Endothelial cell (in vitro differentiated cells): ENCODE data around the gene WDR37. TPM values are rescaled to one million over a fixed set of nuclear protein-coding genes. Genes with fewer than 3 reads are reported as not detected.

Experiments
- DNase-seq: peaks from one replicate; pipeline ENCODE4 v3.0.0; 2021; ENCODE audit warnings: low spot score
- H3K27ac Mint-ChIP-seq: one replicate; pipeline ENCODE4 v1.8.0; 2021; ENCODE audit warnings: mixed read lengths, inconsistent platforms; ENCODE audit not compliant: unreplicated experiment
- H3K27me3 Mint-ChIP-seq: one replicate; pipeline ENCODE4 v1.8.0; 2021; ENCODE audit warnings: mild to moderate bottlenecking, moderate library complexity, mixed read lengths, inconsistent platforms; ENCODE audit not compliant: unreplicated experiment
- H3K36me3 Mint-ChIP-seq: one replicate; pipeline ENCODE4 v1.8.0; 2021; ENCODE audit warnings: mild to moderate bottlenecking, low read depth, mixed read lengths, inconsistent platforms; ENCODE audit not compliant: unreplicated experiment
- H3K4me1 Mint-ChIP-seq: one replicate; pipeline ENCODE4 v1.8.0; 2021; ENCODE audit warnings: mild to moderate bottlenecking, mixed read lengths, inconsistent platforms; ENCODE audit not compliant: unreplicated experiment
- H3K4me3 Mint-ChIP-seq: one replicate; pipeline ENCODE4 v1.8.0; 2021; ENCODE audit warnings: mild to moderate bottlenecking, mixed read lengths, inconsistent platforms; ENCODE audit not compliant: unreplicated experiment
- H3K9me3 Mint-ChIP-seq: one replicate; pipeline ENCODE4 v1.8.0; 2021; ENCODE audit warnings: mixed read lengths, inconsistent platforms; ENCODE audit not compliant: unreplicated experiment
- total RNA-seq: library from RNA; stranded (reverse); fragmentation: NEBNext Ultra II Directional; extraction: Animal tissue kit (Norgen Biotek cat#: 25700); gene quantifications from one replicate; pipeline ENCODE4 v1.2.1, GENCODE V29; 2021; ENCODE audit not compliant: unreplicated experiment
- TF ChIP-seq, protein P1 (sequence below): fragments of 200-600 bp; sonication (generic); IDR thresholded peaks from one replicate; pipeline ENCODE4 v1.5.0; 2021; ENCODE audit warnings: antibody characterized with exemption; ENCODE audit not compliant: unreplicated experiment

The WDR37 gene
- total RNA-seq, 1 donor from 2014 or later: 32.6 TPM

- peaks cover 4% of the 10 kb centered on the region for H3K27me3 Mint-ChIP-seq
- no peaks in the 10 kb centered on the region for H3K9me3 Mint-ChIP-seq
- H3K4me3 Mint-ChIP-seq: no peak overlapping the region
- no peak overlapping the region for H3K27ac Mint-ChIP-seq
- peaks cover 17% of the 10 kb centered on the region for H3K4me1 Mint-ChIP-seq
- TF ChIP-seq, protein P1, sequence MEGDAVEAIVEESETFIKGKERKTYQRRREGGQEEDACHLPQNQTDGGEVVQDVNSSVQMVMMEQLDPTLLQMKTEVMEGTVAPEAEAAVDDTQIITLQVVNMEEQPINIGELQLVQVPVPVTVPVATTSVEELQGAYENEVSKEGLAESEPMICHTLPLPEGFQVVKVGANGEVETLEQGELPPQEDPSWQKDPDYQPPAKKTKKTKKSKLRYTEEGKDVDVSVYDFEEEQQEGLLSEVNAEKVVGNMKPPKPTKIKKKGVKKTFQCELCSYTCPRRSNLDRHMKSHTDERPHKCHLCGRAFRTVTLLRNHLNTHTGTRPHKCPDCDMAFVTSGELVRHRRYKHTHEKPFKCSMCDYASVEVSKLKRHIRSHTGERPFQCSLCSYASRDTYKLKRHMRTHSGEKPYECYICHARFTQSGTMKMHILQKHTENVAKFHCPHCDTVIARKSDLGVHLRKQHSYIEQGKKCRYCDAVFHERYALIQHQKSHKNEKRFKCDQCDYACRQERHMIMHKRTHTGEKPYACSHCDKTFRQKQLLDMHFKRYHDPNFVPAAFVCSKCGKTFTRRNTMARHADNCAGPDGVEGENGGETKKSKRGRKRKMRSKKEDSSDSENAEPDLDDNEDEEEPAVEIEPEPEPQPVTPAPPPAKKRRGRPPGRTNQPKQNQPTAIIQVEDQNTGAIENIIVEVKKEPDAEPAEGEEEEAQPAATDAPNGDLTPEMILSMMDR: no peak
- H3K36me3 Mint-ChIP-seq: peaks cover 33% of the 10 kb centered on the region
- DNase-seq: no peak
Measured at GRCh38 chr10:1097436-1097835, 41.3 kb downstream of the WDR37 start.

DNA sequence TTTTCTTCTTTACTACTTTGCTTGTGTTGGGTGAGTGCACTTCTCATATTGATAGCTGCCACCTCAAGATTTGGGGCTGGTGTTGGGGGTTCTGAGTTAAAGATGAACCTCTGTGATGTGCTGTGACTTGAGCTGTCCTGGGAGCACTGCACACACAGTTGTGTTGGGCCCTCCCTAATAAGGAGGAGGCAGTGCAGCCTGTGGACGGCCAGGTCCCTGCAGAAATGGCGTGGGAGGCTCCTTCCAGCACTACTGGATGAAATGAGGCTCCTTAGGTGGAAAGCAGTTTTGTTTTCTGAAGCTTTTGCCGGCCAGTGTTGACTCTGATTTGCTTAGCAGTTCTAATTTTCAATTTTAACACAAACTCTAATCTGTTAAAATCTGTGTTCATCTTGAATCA lies 44.0 kb downstream of the WDR37 start:
- H3K9me3 Mint-ChIP-seq: no peaks in the 10 kb centered on the region
- H3K27ac Mint-ChIP-seq: no peak overlapping the region
- TF ChIP-seq, protein P1: no peak
- H3K36me3 Mint-ChIP-seq: peaks cover 44% of the 10 kb centered on the region
- DNase-seq: no peak
- no peak overlapping the region for H3K4me3 Mint-ChIP-seq
- H3K27me3 Mint-ChIP-seq: peaks cover 4% of the 10 kb centered on the region
- H3K4me1 Mint-ChIP-seq: peaks cover 17% of the 10 kb centered on the region

GRCh38 chr10:1100691-1101368 lies 44.6 kb downstream of the WDR37 start:
- TF ChIP-seq, protein P1: no peak
- peaks cover 4% of the 10 kb centered on the region for H3K27me3 Mint-ChIP-seq
- H3K4me3 Mint-ChIP-seq: no peak overlapping the region
- H3K36me3 Mint-ChIP-seq: peaks cover 50% of the 10 kb centered on the region
- peak; percentile 52 for DNase-seq
- no peaks in the 10 kb centered on the region for H3K9me3 Mint-ChIP-seq
- peak overlapping the region; percentile 8 for H3K27ac Mint-ChIP-seq
- peaks cover 17% of the 10 kb centered on the region for H3K4me1 Mint-ChIP-seq

DNA sequence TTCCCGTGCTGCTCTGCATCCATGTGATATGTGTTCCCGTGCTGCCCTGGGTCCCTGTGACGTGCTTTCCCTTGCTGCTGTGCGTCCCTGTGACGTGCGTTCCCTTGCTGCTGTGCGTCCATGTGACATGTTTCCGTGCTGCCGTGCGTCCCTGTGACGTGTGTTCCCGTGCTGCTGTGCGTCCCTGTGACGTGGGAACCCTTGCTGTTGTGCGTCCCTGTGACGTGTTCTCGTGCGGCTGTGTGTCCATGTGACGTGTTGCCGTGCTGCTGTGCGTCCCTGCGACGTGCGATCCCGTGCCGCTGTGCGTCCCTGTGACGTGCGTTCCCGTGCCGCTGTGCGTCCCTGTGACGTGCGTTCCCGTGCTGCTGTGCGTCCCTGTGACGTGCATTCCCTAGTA lies 45.8 kb downstream of the WDR37 start:
- Mint-ChIP-seq H3K4me3 (peak overlapping the region; percentile 61), H3K4me1 (peaks cover 17% of the 10 kb centered on the region), H3K9me3 (no peaks in the 10 kb centered on the region), H3K27ac (peak overlapping the region; percentile 52), H3K27me3 (peaks cover 4% of the 10 kb centered on the region), H3K36me3 (peaks cover 61% of the 10 kb centered on the region)
- DNase-seq: no peak
- TF ChIP-seq, protein P1: no peak

DNA sequence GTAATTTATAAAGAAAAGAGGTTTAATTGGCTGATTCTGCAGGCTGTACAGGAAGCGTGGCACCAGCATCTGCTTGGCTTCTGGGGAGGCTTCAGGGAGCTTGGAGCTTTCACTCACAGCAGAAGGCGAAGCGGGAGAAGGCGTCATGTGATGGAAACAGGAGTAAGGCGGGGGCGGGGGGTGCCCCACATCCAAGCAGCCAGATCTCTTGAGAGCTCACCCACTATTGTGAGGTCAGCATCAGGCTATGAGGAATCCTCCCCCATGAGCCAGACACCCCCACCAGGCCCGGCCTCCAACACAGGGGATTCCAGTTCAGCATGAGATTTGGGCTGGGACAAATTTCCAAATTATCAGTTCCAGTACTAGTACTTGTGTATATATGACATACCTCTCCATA lies 46.2 kb downstream of the WDR37 start:
- DNase-seq: no peak
- peaks cover 17% of the 10 kb centered on the region for H3K4me1 Mint-ChIP-seq
- peaks cover 62% of the 10 kb centered on the region for H3K36me3 Mint-ChIP-seq
- H3K27me3 Mint-ChIP-seq: peaks cover 4% of the 10 kb centered on the region
- H3K27ac Mint-ChIP-seq: no peak overlapping the region
- H3K4me3 Mint-ChIP-seq: no peak overlapping the region
- no peaks in the 10 kb centered on the region for H3K9me3 Mint-ChIP-seq
- TF ChIP-seq, protein P1: no peak
